Measurements from ENCODE around the gene HNRNPH2. TPM values are rescaled to one million over a fixed set of nuclear protein-coding genes. Genes with fewer than 3 reads are reported as not detected.

The HNRNPH2 gene
- polyA plus RNA-seq, 2 of the 4 experiments (the other 2 are of a cell fraction): 55.4 to 86.5 TPM

DNA sequence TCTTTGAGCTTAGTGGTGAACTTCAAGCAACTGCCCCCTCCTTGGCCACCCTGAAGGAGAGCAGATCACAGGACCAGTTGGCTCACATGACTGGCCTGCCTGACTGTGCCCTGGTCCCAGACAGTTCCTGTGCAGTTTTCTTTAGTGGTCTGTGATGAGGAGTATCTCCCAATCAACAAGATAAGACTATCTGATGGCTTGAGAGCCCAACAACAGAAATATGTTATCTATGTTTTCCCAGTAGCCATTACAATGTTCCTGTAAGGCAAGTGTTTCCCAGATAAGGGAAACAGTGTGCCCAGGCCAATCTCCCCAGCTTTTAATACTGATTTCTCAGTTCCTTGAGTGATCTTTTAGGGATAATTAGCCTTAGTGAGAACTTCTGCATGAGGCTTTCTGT lies 45.3 kb upstream of the HNRNPH2 start:
- no peak overlapping the region for H3K27ac ChIP-seq
- TF ChIP-seq MAFK (IDR thresholded peaks at IDR 0.05; ENCODE audit: partially characterized antibody): no peak
- no peak for TF ChIP-seq POLR2AphosphoS2 (conservative IDR thresholded peaks at IDR 0.05; ENCODE audit: low read length)
- TF ChIP-seq CBX8 (IDR thresholded peaks at IDR 0.05): no peak
- no peak for TF ChIP-seq HOXB13 (CRISPR knock-in tag; IDR thresholded peaks at IDR 0.05; ENCODE audit: low read depth)
- no peak for TF ChIP-seq EHMT2 (IDR thresholded peaks at IDR 0.05; ENCODE audit: low read depth)
- TF ChIP-seq CEBPB (IDR thresholded peaks at IDR 0.05): no peak
- no peak for TF ChIP-seq TFCP2L1 (CRISPR knock-in tag; IDR thresholded peaks at IDR 0.05)
- no peak for TF ChIP-seq HDAC2 (IDR thresholded peaks at IDR 0.05)
- TF ChIP-seq, protein P1, sequence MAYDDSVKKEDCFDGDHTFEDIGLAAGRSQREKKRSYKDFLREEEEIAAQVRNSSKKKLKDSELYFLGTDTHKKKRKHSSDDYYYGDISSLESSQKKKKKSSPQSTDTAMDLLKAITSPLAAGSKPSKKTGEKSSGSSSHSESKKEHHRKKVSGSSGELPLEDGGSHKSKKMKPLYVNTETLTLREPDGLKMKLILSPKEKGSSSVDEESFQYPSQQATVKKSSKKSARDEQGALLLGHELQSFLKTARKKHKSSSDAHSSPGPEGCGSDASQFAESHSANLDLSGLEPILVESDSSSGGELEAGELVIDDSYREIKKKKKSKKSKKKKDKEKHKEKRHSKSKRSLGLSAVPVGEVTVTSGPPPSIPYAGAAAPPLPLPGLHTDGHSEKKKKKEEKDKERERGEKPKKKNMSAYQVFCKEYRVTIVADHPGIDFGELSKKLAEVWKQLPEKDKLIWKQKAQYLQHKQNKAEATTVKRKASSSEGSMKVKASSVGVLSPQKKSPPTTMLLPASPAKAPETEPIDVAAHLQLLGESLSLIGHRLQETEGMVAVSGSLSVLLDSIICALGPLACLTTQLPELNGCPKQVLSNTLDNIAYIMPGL (CRISPR knock-in tag; IDR thresholded peaks at IDR 0.05; ENCODE audit: borderline replicate concordance): no peak
- TF ChIP-seq FOSL2 (IDR thresholded peaks at IDR 0.05): no peak
- TF ChIP-seq FOSL2 (CRISPR knock-in tag; IDR thresholded peaks at IDR 0.05): no peak
- no peak overlapping the region for H3K4me3 ChIP-seq
- FAIRE-seq: peak; percentile 80
- POLR2A ChIA-PET: no interaction called here
- CTCF ChIA-PET: no interaction called here
- DNase-seq (ENCODE audit: low read depth in 1 of 2, low spot score in 1 of 2): no peak
- no peak overlapping the region for H3K4me2 ChIP-seq
- ATAC-seq: no peak
- no peaks in the 10 kb centered on the region for H3K9me3 ChIP-seq
- no peaks in the 10 kb centered on the region for H3K4me1 ChIP-seq

DNA sequence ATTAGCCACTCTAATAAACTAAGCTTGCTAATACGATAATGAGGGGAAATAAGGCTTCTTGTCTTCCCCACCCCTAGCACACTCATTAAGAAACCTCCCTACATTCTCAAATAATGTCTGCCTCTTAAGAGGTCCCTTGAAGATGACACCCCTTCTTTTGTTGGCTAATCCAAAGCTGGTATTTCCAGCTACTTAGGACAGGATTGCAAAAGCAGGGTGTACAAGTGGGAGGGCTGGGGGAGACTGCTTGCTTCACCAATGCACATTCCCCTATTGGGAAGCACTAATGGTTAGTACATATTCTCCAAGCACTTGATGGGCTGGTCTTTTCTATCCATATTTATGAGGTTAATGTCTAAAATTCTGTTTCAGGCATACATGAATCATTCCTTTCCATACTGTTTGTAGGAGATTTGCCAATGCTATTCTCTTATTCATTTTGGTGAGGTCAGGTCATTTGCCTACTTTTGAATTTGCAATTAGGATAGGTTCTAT lies 42.7 kb upstream of the HNRNPH2 start:
- POLR2A ChIA-PET: no interaction called here

More for the DNA sequence above, 42.7 kb upstream of the HNRNPH2 start:
- peak; percentile 54 for FAIRE-seq
- Histone ChIP-seq H3K27ac (no peak overlapping the region), H3K4me2 (no peak overlapping the region), H3K4me1 (no peaks in the 10 kb centered on the region), H3K4me3 (no peak overlapping the region), H3K9me3 (no peaks in the 10 kb centered on the region)
- TF ChIP-seq SMC3 (IDR thresholded peaks at IDR 0.05): no peak
- TF ChIP-seq, protein P2, sequence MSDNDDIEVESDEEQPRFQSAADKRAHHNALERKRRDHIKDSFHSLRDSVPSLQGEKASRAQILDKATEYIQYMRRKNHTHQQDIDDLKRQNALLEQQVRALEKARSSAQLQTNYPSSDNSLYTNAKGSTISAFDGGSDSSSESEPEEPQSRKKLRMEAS (IDR thresholded peaks at IDR 0.05): no peak
- no peak for TF ChIP-seq POLR2A (IDR thresholded peaks at IDR 0.05; ENCODE audit: low read length)
- TF ChIP-seq, protein P3, sequence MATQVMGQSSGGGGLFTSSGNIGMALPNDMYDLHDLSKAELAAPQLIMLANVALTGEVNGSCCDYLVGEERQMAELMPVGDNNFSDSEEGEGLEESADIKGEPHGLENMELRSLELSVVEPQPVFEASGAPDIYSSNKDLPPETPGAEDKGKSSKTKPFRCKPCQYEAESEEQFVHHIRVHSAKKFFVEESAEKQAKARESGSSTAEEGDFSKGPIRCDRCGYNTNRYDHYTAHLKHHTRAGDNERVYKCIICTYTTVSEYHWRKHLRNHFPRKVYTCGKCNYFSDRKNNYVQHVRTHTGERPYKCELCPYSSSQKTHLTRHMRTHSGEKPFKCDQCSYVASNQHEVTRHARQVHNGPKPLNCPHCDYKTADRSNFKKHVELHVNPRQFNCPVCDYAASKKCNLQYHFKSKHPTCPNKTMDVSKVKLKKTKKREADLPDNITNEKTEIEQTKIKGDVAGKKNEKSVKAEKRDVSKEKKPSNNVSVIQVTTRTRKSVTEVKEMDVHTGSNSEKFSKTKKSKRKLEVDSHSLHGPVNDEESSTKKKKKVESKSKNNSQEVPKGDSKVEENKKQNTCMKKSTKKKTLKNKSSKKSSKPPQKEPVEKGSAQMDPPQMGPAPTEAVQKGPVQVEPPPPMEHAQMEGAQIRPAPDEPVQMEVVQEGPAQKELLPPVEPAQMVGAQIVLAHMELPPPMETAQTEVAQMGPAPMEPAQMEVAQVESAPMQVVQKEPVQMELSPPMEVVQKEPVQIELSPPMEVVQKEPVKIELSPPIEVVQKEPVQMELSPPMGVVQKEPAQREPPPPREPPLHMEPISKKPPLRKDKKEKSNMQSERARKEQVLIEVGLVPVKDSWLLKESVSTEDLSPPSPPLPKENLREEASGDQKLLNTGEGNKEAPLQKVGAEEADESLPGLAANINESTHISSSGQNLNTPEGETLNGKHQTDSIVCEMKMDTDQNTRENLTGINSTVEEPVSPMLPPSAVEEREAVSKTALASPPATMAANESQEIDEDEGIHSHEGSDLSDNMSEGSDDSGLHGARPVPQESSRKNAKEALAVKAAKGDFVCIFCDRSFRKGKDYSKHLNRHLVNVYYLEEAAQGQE (IDR thresholded peaks at IDR 0.05): no peak
- TF ChIP-seq PHF8 (IDR thresholded peaks at IDR 0.05; ENCODE audit: borderline replicate concordance, low read depth): no peak
- no peak for TF ChIP-seq HOXB13 (CRISPR knock-in tag; IDR thresholded peaks at IDR 0.05; ENCODE audit: low read depth)
- TF ChIP-seq HOXB5 (CRISPR knock-in tag; IDR thresholded peaks at IDR 0.05): no peak
- TF ChIP-seq, protein P4, sequence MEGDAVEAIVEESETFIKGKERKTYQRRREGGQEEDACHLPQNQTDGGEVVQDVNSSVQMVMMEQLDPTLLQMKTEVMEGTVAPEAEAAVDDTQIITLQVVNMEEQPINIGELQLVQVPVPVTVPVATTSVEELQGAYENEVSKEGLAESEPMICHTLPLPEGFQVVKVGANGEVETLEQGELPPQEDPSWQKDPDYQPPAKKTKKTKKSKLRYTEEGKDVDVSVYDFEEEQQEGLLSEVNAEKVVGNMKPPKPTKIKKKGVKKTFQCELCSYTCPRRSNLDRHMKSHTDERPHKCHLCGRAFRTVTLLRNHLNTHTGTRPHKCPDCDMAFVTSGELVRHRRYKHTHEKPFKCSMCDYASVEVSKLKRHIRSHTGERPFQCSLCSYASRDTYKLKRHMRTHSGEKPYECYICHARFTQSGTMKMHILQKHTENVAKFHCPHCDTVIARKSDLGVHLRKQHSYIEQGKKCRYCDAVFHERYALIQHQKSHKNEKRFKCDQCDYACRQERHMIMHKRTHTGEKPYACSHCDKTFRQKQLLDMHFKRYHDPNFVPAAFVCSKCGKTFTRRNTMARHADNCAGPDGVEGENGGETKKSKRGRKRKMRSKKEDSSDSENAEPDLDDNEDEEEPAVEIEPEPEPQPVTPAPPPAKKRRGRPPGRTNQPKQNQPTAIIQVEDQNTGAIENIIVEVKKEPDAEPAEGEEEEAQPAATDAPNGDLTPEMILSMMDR (IDR thresholded peaks at IDR 0.05): no peak
- no peak for ATAC-seq
- CTCF ChIA-PET: no interaction called here
- 67% methylated on average over 1 of the region's 1 CpG for WGBS (ENCODE audit: missing lambda C conversion rate)
- no peak for DNase-seq (ENCODE audit: low read depth in 1 of 2, low spot score in 1 of 2)

Data from A549 (cell line).